ENCODE data around the gene C4orf51.

Gene C4orf51

GRCh38 chr4:145716200-145716599, 36.3 kb downstream of the C4orf51 start:
- no peak for DNase-seq

- no peak for DNase-seq
Measured at GRCh38 chr4:145716661-145717200, 36.8 kb downstream of the C4orf51 start.

- no peak for DNase-seq
Measured at GRCh38 chr4:145719752-145720624, 40.0 kb downstream of the C4orf51 start.

GRCh38 chr4:145720656-145721055, 40.7 kb downstream of the C4orf51 start:
- DNase-seq, result no peak

GRCh38 chr4:145722561-145722960, 42.6 kb downstream of the C4orf51 start:
- DNase-seq, result no peak

- no peak for DNase-seq
Measured at GRCh38 chr4:145723336-145723735, 43.4 kb downstream of the C4orf51 start.

- DNase-seq, result no peak
Measured at GRCh38 chr4:145730026-145730425, 50.1 kb downstream of the C4orf51 start.

- DNase-seq, result no peak
Measured at GRCh38 chr4:145731028-145731427, 51.1 kb downstream of the C4orf51 start.

- no peak for DNase-seq
Measured at GRCh38 chr4:145732001-145732815, 52.3 kb downstream of the C4orf51 start.

- DNase-seq, result peak; percentile 63
Measured at GRCh38 chr4:145732895-145733880, 53.2 kb downstream of the C4orf51 start.

- no peak for DNase-seq
Measured at GRCh38 chr4:145734031-145734430, 54.1 kb downstream of the C4orf51 start.

- DNase-seq, result no peak
Measured at GRCh38 chr4:145734576-145735346, 54.8 kb downstream of the C4orf51 start.

GRCh38 chr4:145735347-145735675, 55.4 kb downstream of the C4orf51 start:
- DNase-seq, result no peak

GRCh38 chr4:145735827-145736226, 55.9 kb downstream of the C4orf51 start:
- no peak for DNase-seq

- no peak for DNase-seq
Measured at GRCh38 chr4:145736241-145736831, 56.4 kb downstream of the C4orf51 start.

GRCh38 chr4:145739845-145740244, 59.9 kb downstream of the C4orf51 start:
- no peak for DNase-seq

- no peak for DNase-seq
Measured at GRCh38 chr4:145740806-145741205, 60.9 kb downstream of the C4orf51 start.

GRCh38 chr4:145743641-145744040, 63.7 kb downstream of the C4orf51 start:
- DNase-seq, result no peak

GRCh38 chr4:145755802-145756201, 75.9 kb downstream of the C4orf51 start:
- no peak for DNase-seq

GRCh38 chr4:145756244-145756643, 76.3 kb downstream of the C4orf51 start:
- DNase-seq, result no peak

- DNase-seq, result no peak
Measured at GRCh38 chr4:145757188-145757587, 77.2 kb downstream of the C4orf51 start.
